ENCODE measurements around the gene RASGRF2. TPM values are rescaled to one million over a fixed set of nuclear protein-coding genes. Genes with fewer than 3 reads are reported as not detected.
A peak's percentile ranks its signal among the peaks of the same experiment; 100 is the strongest.

The RASGRF2 gene
- polyA plus RNA-seq, 6 donors from 2014 or later, result 0.03 to 0.21 TPM; not detected in 4

DNA sequence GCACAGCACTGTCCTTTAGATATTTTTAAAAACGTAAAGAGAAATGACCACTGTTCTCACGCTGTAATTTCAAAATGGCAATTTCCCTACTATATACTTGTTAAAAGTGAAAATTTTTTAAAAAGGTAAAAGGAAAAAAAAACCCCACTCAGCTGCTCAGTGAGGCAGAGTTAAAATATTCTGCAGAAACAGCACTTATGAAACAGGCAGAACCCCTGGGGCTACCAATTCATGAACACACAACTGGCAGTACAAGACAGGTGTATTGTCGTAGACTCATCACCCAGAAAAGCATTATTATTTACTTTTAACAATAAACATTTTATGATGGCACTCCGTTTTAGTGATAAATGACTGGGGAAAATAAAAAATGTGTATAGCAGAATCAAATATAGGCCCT is 1.5 kb upstream of the RASGRF2 start:
- H3K36me3 Mint-ChIP-seq, result peaks cover 9 to 10% of the 10 kb centered on the region in 2 donors
- no peak overlapping the region for H3K4me3 Mint-ChIP-seq
- peaks cover 10 to 13% (median 11%) of the 10 kb centered on the region in 3 donors for H3K4me1 Mint-ChIP-seq
- ATAC-seq (ENCODE audit: low read depth in 2 of 2) (no peak), DNase-seq (no peak)
- peaks cover 23 to 37% (median 26%) of the 10 kb centered on the region in 3 donors for H3K27me3 Mint-ChIP-seq
- no peak overlapping the region for H3K27ac Mint-ChIP-seq
- H3K9me3 Mint-ChIP-seq, result peaks cover 0 to 5% (median 0%) of the 10 kb centered on the region in 7 donors

DNA sequence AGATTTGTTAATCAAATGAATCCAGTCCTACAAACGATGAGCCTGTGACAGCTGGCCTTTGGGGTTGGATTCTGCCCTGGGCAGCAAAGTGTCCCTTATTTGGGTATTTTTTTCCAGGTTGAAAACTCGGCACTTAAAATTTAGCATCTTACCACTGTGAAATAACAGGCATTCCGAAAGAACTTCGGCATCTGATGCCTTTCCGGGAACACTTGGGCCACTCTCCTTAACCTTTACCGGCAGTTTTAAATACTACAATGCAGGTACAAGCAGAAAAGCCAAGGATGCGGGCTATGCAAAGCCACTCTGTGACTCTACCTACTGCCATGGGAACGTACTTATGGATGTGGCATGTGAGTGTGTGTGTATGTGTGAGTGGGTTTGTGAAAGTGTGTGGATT is 1.0 kb upstream of the RASGRF2 start:
- DNase-seq, result no peak
- H3K27ac Mint-ChIP-seq, result no peak overlapping the region
- peak overlapping the region in 3 of 8 donors; percentile 51 to 65 (median 64) for H3K4me3 Mint-ChIP-seq
- no peak for ATAC-seq (ENCODE audit: low read depth in 2 of 2)
- H3K9me3 Mint-ChIP-seq, result peaks cover 0 to 5% (median 0%) of the 10 kb centered on the region in 7 donors
- H3K27me3 Mint-ChIP-seq, result peaks cover 25 to 39% (median 26%) of the 10 kb centered on the region in 3 donors
- peaks cover 9 to 10% of the 10 kb centered on the region in 2 donors for H3K36me3 Mint-ChIP-seq
- peaks cover 10 to 13% (median 11%) of the 10 kb centered on the region in 3 donors for H3K4me1 Mint-ChIP-seq

DNA sequence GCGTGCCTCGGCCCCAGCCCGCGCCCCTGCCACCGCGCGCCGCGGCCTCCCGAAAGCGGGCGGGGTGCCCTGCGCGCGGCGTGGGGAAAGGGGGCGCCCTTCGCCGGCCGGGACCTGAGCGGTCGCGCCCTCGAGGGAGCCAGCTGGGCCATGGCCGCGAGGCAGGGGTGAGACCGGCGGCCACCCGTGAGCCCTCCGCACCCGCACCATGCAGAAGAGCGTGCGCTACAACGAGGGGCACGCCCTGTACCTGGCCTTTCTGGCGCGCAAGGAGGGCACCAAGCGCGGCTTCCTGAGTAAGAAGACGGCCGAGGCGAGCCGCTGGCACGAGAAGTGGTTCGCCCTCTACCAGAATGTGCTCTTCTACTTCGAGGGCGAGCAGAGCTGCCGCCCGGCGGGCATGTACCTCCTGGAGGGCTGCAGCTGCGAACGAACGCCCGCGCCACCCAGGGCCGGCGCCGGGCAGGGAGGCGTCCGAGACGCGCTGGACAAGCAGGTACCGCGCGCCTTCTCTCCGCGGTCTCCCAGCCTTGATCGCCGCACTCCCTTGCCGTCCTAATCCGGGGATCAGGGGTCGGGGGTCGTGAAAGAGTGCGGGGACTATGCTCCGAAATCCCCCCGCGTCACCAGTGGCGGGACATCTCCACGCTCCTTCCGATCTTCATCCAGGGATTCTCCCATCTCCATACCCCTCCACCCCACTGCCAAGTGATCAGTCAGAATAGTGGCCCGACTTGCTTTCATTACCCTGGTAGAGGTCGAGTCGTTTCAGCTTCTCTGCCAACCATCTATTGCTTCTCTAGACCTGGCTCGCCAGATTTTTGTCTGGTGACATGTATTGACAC is 590 bp downstream of the RASGRF2 start:
- H3K27me3 Mint-ChIP-seq, result peaks cover 38 to 48% (median 40%) of the 10 kb centered on the region in 3 donors
- peaks cover 9 to 10% of the 10 kb centered on the region in 2 donors for H3K36me3 Mint-ChIP-seq
- H3K27ac Mint-ChIP-seq, result peak overlapping the region in 2 of 6 donors; percentile 19 to 75
- peaks cover 0 to 5% (median 0%) of the 10 kb centered on the region in 7 donors for H3K9me3 Mint-ChIP-seq
- DNase-seq (no peak), ATAC-seq (ENCODE audit: low read depth in 2 of 2) (no peak)
- peak overlapping the region in 6 of 8 donors; percentile 37 to 87 (median 74) for H3K4me3 Mint-ChIP-seq
- peaks cover 10 to 13% (median 11%) of the 10 kb centered on the region in 3 donors for H3K4me1 Mint-ChIP-seq

DNA sequence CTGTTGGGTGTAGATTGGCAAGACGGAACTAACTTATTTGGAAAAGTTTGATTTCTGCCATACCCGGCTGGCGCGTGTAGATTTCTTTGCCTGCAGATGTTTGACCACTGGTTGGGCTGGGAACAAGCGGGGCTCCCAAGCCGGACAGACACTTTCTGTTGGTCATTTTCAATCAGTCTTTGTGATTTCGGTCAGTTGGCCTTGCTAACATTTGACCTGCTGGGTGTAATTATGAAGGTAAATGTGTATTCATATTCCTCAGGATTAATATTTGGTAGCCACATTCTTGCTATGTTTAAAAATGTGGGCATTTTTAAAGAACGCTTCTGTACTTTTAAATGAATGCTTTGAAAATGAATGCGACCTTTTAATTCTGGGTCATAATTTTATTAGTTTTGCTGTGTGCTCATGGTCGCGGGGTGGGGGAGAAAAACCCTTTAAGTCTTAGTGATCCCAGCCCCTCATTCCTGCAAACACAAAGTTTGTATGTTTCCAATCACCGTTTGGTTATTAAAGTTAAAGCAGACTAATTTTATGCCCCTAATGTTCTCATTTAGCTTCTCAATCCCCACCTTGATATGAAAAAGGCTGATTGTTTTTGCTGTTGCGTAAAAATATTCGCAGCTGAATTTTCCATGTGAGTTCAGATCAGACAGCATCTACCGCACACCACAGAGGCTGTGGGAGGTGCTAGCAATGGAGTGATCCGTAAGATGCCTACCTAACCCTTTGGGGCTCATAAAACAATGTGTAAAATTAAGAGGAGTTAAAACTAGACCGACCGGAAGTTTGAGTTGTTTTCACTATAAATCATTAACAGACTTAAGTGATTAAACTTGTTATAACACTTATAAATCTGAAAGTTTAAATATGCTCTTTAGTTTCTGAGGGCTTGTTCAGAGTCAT is 1.5 kb downstream of the RASGRF2 start:
- H3K27me3 Mint-ChIP-seq, result peaks cover 42 to 45% (median 44%) of the 10 kb centered on the region in 3 donors
- peaks cover 0 to 5% (median 0%) of the 10 kb centered on the region in 7 donors for H3K9me3 Mint-ChIP-seq
- no peak for DNase-seq
- H3K4me3 Mint-ChIP-seq, result peak overlapping the region in 6 of 8 donors; percentile 37 to 87 (median 74)
- peak overlapping the region in 2 of 6 donors; percentile 19 to 75 for H3K27ac Mint-ChIP-seq
- no peak for ATAC-seq (ENCODE audit: low read depth in 2 of 2)
- H3K36me3 Mint-ChIP-seq, result peaks cover 9 to 10% of the 10 kb centered on the region in 2 donors
- peaks cover 10 to 13% (median 11%) of the 10 kb centered on the region in 3 donors for H3K4me1 Mint-ChIP-seq

DNA sequence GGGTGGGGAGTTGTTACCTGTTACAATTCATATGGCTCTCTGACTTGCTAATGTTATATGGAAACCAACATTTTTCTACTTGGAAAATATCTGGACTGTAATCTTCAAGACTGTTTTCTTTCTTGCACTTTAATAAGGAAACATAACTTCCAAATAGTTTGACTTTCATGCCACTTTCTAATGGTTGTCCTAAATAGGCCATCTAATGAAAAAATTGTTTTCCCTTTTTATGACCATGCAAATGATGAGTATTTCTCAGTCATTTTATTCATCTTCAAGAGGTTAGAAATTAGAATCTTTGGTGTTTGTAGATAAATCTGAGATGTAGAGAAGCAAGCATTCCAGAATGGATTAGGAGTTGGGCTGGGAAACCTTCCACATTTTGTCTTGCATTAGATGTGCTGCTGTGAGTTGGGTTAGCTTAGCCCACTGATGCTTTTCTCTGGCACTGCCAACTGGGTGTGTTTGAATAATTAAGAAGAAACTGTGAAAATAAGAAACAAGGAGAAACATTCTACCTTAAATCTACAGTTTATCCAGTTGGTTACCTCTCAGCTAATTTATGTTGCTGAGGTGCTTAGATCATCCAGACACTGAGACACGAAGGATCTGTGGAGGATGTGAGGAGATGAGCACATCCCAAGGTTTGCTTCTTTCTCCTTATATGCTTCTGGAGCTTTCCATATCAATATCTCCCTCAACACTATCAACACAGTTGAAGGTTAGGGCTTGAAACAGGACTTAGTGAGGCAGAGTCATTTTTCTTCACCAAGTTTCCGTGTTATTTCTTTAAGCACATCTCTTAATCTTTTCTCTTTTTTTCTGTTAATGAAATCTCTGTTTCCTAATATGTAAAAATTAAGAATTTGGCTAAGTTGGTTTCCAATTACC is 2.7 kb downstream of the RASGRF2 start:
- Mint-ChIP-seq H3K27ac (no peak overlapping the region), H3K4me3 (no peak overlapping the region), H3K4me1 (peaks cover 10 to 13% (median 11%) of the 10 kb centered on the region in 3 donors), H3K27me3 (peaks cover 44 to 46% (median 45%) of the 10 kb centered on the region in 3 donors), H3K9me3 (peaks cover 0 to 5% (median 0%) of the 10 kb centered on the region in 7 donors), H3K36me3 (peaks cover 9 to 10% of the 10 kb centered on the region in 2 donors)
- no peak for DNase-seq
- no peak for ATAC-seq (ENCODE audit: low read depth in 2 of 2)

DNA sequence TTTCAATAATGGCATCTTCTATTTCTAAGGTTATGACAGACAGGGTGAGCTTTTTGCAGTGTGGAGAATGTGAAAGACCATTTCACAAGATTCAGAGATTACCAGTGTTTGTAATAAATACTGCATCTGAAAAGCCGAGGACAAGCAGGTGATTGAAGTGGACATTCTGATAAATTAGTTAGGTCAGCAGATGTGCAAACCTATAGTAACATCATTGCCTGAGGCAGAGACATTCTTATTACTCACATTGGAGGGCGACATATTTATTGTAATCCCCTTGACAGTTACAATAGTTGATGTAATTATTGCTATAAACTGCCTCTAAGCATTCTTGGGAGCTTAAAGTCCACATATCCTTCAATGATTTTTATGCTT is 3.3 kb downstream of the RASGRF2 start:
- DNase-seq (no peak), ATAC-seq (ENCODE audit: low read depth in 2 of 2) (no peak)
- Mint-ChIP-seq H3K4me3 (no peak overlapping the region), H3K27me3 (peaks cover 43 to 46% (median 45%) of the 10 kb centered on the region in 3 donors), H3K36me3 (peaks cover 9 to 10% of the 10 kb centered on the region in 2 donors), H3K4me1 (peaks cover 10 to 13% (median 11%) of the 10 kb centered on the region in 3 donors), H3K27ac (no peak overlapping the region), H3K9me3 (peaks cover 0 to 5% (median 0%) of the 10 kb centered on the region in 7 donors)

DNA sequence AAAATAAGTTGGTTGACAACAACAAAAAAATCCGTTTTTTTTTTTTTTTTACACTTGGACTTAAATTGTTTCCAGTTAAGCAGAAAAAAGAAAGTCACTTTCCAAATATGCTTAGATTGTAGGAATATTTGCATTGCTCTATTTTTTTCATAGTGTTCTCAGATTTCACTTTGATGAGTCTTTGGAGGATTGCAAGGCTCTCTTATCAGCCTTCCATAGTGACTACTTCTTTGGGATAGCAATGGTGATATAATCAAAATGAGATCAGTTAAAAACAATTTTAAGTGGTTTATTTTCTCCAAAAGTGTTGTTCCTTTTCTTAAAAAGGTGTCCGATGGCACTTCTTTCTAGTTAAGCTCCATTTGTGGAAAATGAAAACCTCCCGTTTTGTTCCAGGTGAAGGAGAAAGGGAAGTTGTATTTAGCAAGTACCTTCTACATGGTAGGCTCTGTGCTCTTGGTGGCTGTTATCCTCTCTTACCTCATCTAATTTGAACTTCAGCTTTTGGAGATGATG is 3.9 kb downstream of the RASGRF2 start:
- Mint-ChIP-seq H3K4me1 (peaks cover 10 to 13% (median 11%) of the 10 kb centered on the region in 3 donors), H3K27me3 (peaks cover 43 to 46% (median 44%) of the 10 kb centered on the region in 3 donors)
- ATAC-seq (ENCODE audit: low read depth in 2 of 2), result no peak

DNA sequence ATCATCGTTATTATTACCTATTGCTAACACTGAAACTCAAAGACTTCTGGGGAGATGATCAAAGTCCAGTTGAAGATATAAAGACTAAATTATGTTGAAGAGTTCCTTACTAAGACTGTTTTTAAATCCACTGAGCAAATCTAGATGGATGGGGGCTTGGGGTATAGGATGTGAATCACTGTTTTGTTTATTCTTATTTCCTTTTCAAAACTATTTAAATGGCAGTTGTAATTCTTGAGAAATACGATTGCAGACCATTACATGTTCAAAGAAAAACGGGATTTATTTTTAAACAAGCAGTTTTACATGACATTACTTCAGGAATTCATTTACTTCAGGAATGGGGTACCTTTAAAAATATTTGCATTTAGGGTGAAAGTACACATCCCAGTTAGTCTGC is 4.3 kb downstream of the RASGRF2 start:
- ATAC-seq (ENCODE audit: low read depth in 2 of 2) (no peak), DNase-seq (no peak)
- no peak overlapping the region for H3K4me3 Mint-ChIP-seq
- peaks cover 6 to 7% of the 10 kb centered on the region in 2 donors for H3K36me3 Mint-ChIP-seq
- H3K27me3 Mint-ChIP-seq, result peaks cover 39 to 42% (median 41%) of the 10 kb centered on the region in 3 donors
- no peak overlapping the region for H3K27ac Mint-ChIP-seq
- H3K4me1 Mint-ChIP-seq, result peaks cover 8 to 10% (median 9%) of the 10 kb centered on the region in 3 donors
- H3K9me3 Mint-ChIP-seq, result peaks cover 0 to 3% (median 0%) of the 10 kb centered on the region in 7 donors

More for the DNA sequence above, 3.9 kb downstream of the RASGRF2 start:
- H3K9me3 Mint-ChIP-seq, result peaks cover 0 to 5% (median 0%) of the 10 kb centered on the region in 7 donors
- no peak for DNase-seq
- no peak overlapping the region for H3K27ac Mint-ChIP-seq
- no peak overlapping the region for H3K4me3 Mint-ChIP-seq
- peaks cover 9 to 10% of the 10 kb centered on the region in 2 donors for H3K36me3 Mint-ChIP-seq

DNA sequence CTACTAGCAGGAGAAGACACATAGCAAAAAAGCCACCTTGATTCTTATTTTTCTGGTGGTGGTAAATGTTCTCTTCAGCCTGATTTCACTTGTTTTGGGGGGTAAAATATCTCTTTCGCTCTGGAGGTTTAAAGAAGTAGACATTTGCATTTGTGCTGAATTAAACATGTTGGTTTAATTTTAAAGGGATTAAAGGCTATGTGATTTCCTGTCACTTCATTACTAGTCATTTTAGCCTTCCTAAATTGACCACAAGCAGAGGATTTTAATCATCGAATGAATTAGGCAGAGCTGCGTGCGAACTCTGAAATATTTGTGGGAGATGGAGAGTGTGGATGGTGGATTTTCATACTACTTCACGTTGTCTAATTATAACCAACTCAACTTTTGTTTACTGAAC is 4.8 kb downstream of the RASGRF2 start:
- no peak overlapping the region for H3K27ac Mint-ChIP-seq
- H3K4me1 Mint-ChIP-seq, result peaks cover 4 to 6% (median 5%) of the 10 kb centered on the region in 3 donors
- H3K4me3 Mint-ChIP-seq, result no peak overlapping the region
- peaks cover 35 to 38% (median 37%) of the 10 kb centered on the region in 3 donors for H3K27me3 Mint-ChIP-seq
- H3K9me3 Mint-ChIP-seq, result no peaks in the 10 kb centered on the region
- ATAC-seq (ENCODE audit: low read depth in 2 of 2), result no peak
- DNase-seq, result no peak
- peaks cover 2 to 4% of the 10 kb centered on the region in 2 donors for H3K36me3 Mint-ChIP-seq

DNA sequence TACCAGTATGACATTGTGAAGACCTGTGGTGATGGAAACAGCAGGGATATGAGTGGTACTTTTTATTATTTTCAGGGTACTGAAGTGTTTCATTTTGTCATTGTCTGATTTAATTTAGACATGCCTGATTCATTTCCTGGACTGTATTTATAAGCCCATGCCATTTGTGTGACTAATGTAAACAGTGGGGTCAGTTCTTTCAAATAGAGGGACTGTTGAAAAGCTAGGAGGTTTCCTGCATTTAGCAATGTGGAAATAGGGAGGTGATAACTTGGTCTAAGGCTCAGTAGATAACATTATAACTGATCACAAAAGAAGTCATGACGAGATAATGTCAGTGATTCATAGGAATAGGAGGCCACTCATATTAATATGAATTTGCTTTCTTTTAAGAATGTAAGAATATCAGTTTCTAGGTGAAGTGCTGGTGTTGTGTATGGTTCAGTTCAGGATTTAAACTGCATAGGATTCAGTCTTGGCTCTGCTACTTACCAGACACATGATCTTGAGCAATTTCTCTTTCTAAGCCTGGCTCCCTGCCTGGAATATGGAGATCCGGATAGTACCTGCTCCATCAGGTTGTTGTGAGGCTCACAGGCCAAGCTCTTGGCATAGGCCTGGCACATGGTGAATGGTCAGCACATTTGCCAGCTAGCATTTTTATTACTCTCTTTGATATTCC is 7.5 kb downstream of the RASGRF2 start:
- Mint-ChIP-seq H3K4me3 (no peak overlapping the region), H3K36me3 (no peaks in the 10 kb centered on the region)

DNA sequence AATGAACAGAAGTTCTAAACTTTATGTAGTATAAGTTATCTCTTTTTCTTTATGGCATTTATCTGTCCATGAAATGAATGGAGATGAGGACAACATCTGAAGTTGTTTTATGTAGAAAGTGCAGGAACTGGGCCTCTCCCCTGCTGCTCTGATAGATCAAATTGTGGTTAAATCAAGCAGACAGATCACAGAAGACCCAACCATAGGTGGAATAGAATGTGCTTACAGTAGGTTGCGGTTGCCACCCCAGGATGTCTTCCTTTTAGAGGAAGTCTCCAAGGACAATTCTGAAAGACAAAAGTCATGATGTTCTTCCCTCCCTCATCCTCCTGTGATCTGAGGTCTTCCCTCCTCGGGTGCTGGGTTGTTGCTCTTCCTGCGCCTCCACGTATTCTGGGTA is 12.9 kb downstream of the RASGRF2 start:
- Mint-ChIP-seq H3K4me3 (no peak overlapping the region), H3K9me3 (peaks cover 0 to 5% (median 0%) of the 10 kb centered on the region in 7 donors), H3K27me3 (peaks cover 0 to 10% (median 8%) of the 10 kb centered on the region in 3 donors), H3K4me1 (no peaks in the 10 kb centered on the region), H3K36me3 (no peaks in the 10 kb centered on the region), H3K27ac (no peak overlapping the region)
- ATAC-seq (ENCODE audit: low read depth in 2 of 2) (no peak), DNase-seq (no peak)

More for the DNA sequence above, 7.5 kb downstream of the RASGRF2 start:
- H3K27ac Mint-ChIP-seq, result no peak overlapping the region
- H3K9me3 Mint-ChIP-seq, result peaks cover 0 to 5% (median 0%) of the 10 kb centered on the region in 7 donors
- DNase-seq (no peak), ATAC-seq (ENCODE audit: low read depth in 2 of 2) (no peak)
- no peaks in the 10 kb centered on the region for H3K4me1 Mint-ChIP-seq
- H3K27me3 Mint-ChIP-seq, result peaks cover 23 to 29% (median 27%) of the 10 kb centered on the region in 3 donors
